GM12878 (cell line): ENCODE measurements around the gene C2. TPM values are rescaled to one million over a fixed set of nuclear protein-coding genes. Genes with fewer than 3 reads are reported as not detected.

Experiments
- ATAC-seq: fragments of 200-7000 bp; cut with Tn5 transposase; 3 replicates; pipeline ENCODE4 v1.9.1; 2020; ENCODE audit warnings: mild to moderate bottlenecking, moderate library complexity
- BruUV-seq: library from RNA; stranded (reverse); fragments of 400-500 nt; replicated peaks from 2 replicates; lab custom pipeline; 2021; lab: Mats Ljungman, UMichigan
- CTCF ChIA-PET: fragments of 300-600 bp; sonication (Branson Sonifier 250); formaldehyde crosslinking; extraction: SDS; loops from one replicate; lab custom pipeline; 2021; ENCODE audit warnings: inconsistent platforms; lab: Yijun Ruan, JAX
- POLR2A ChIA-PET: fragments of 350-600 bp; formaldehyde crosslinking; extraction: SDS; loops from one replicate; lab custom pipeline; 2021; ENCODE audit warnings: inconsistent platforms; lab: Charles Lee
- RAD21 ChIA-PET: fragments of 300-600 bp; sonication (Branson Sonifier 250); formaldehyde crosslinking; loops from one replicate; lab custom pipeline; 2023; ENCODE audit warnings: antibody characterized with exemption; ENCODE audit not compliant: unreplicated experiment; lab: Charles Lee
- SMC1A ChIA-PET: fragments of 300-600 bp; sonication (Branson Sonifier 250); formaldehyde crosslinking; loops from one replicate; lab custom pipeline; 2023; ENCODE audit not compliant: unreplicated experiment, uncharacterized antibody; lab: Charles Lee
- DNase-seq: peaks from one replicate; pipeline ENCODE4 v3.0.0-alpha.2; 2011; ENCODE audit warnings: low read depth, low spot score
- FAIRE-seq: peaks from 3 replicates; lab custom pipeline; 2011; peaks lifted over from hg19 to GRCh38; lab: Jason Lieb, UNC
- H2AFZ ChIP-seq: 2 replicates; pipeline ENCODE4 v1.6.0; 2011; ENCODE audit warnings: low read depth, low read length, control low read depth; ENCODE audit not compliant: control insufficient read depth
- H3K27ac ChIP-seq: 2 replicates; pipeline ENCODE4 v1.5.1; 2011; ENCODE audit warnings: control low read depth; ENCODE audit not compliant: control insufficient read depth, insufficient read depth
- H3K27me3 ChIP-seq, 2 experiments: replicated peaks in 1 of 2; 2 replicates each; pipeline versions ENCODE4 v1.6.0 to v1.6.1; 2011; ENCODE audit warnings: low read length in 1 of 2; ENCODE audit not compliant: control insufficient read depth in 2 of 2, insufficient read depth in 2 of 2
- H3K36me3 ChIP-seq, 2 experiments: 2 replicates each; pipeline ENCODE4 v1.5.1; 2011; ENCODE audit warnings: low read length in 1 of 2; ENCODE audit not compliant: control insufficient read depth in 2 of 2, insufficient read depth in 2 of 2
- H3K4me1 ChIP-seq: 2 replicates; pipeline ENCODE4 v1.6.1; 2011; ENCODE audit warnings: mild to moderate bottlenecking, low read length, moderate library complexity, mixed read lengths; ENCODE audit not compliant: control insufficient read depth, insufficient read depth
- H3K4me2 ChIP-seq: 2 replicates; pipeline ENCODE4 v1.6.0; 2011; ENCODE audit warnings: control low read depth; ENCODE audit not compliant: control insufficient read depth, insufficient read depth
- H3K4me3 ChIP-seq: fragments of 200-600 bp; sonication (generic); 2 replicates; pipeline ENCODE4 v1.5.1; 2016
- H3K79me2 ChIP-seq: 2 replicates; pipeline ENCODE4 v1.6.0; 2011; ENCODE audit warnings: low read length; ENCODE audit not compliant: control insufficient read depth, insufficient read depth
- H3K9ac ChIP-seq: 2 replicates; pipeline ENCODE4 v1.8.0; 2011; ENCODE audit warnings: low read length, control low read depth, mixed read lengths; ENCODE audit not compliant: control insufficient read depth, insufficient read depth
- H3K9me3 ChIP-seq: replicated peaks from 3 replicates; pipeline ENCODE4 v1.5.1; 2011; ENCODE audit warnings: mild to moderate bottlenecking, low read length; ENCODE audit not compliant: control insufficient read depth, insufficient read depth
- H4K20me1 ChIP-seq: 2 replicates; pipeline ENCODE4 v1.6.0; 2011; ENCODE audit not compliant: control insufficient read depth, insufficient read depth
- BHLHE40 ChIP-seq, 2 experiments: fragments of 450-650 bp in 1 of 2; IDR thresholded peaks; 2 replicates each; pipeline ENCODE4 v1.6.1; 2011 to 2017; ENCODE audit warnings: low read depth in 2 of 2, borderline replicate concordance in 1 of 2, improper control_type of control experiment in 1 of 2, low read length in 1 of 2, mild to moderate bottlenecking in 1 of 2
- CHD4 ChIP-seq: fragments of 200-600 bp; sonication (generic); IDR thresholded peaks from 2 replicates; pipeline ENCODE4 v1.6.1; 2016; ENCODE audit warnings: mild to moderate bottlenecking
- EGR1 ChIP-seq, 2 experiments: IDR thresholded peaks; 1 replicate in 1 of 2; 2 replicates in 1 of 2; pipeline ENCODE4 v1.6.1; 2011 to 2012; ENCODE audit warnings: low read depth in 2 of 2, low read length in 2 of 2, borderline replicate concordance in 1 of 2, mild to moderate bottlenecking in 1 of 2, moderate library complexity in 1 of 2
- ETV6 ChIP-seq, 2 experiments: fragments of 450-650 bp in 1 of 2; IDR thresholded peaks in 1 of 2; conservative IDR thresholded peaks in 1 of 2; 2 replicates each; pipeline ENCODE4 v1.6.1; 2014; ENCODE audit warnings: antibody characterized with exemption in 1 of 2, borderline replicate concordance in 1 of 2, low read depth in 1 of 2, mild to moderate bottlenecking in 1 of 2, moderate library complexity in 1 of 2
- IKZF1 ChIP-seq: fragments of 450-650 bp; conservative IDR thresholded peaks from 2 replicates; pipeline ENCODE4 v1.6.1; 2017; ENCODE audit warnings: antibody characterized with exemption, mild to moderate bottlenecking
- IRF3 ChIP-seq: fragments of 450-650 bp; IDR thresholded peaks from 2 replicates; pipeline ENCODE4 v1.6.1; 2014; ENCODE audit warnings: mild to moderate bottlenecking
- JUND ChIP-seq: IDR thresholded peaks from 2 replicates; pipeline ENCODE4 v1.6.1; 2012; ENCODE audit warnings: low read depth, mild to moderate bottlenecking, low read length, improper control_type of control experiment, moderate library complexity
- PAX5 ChIP-seq: IDR thresholded peaks from 2 replicates; pipeline ENCODE4 v1.6.1; 2011; ENCODE audit warnings: low read depth, low read length, borderline replicate concordance
- RCOR1 ChIP-seq: conservative IDR thresholded peaks from 2 replicates; pipeline ENCODE4 v1.6.1; 2012; ENCODE audit warnings: low read depth, low read length, improper control_type of control experiment
- SPI1 ChIP-seq: IDR thresholded peaks from 2 replicates; pipeline ENCODE4 v1.6.1; 2011; ENCODE audit warnings: low read depth, mild to moderate bottlenecking, low read length, moderate library complexity, borderline replicate concordance; ENCODE audit not compliant: insufficient read depth
- TARDBP ChIP-seq: IDR thresholded peaks from 2 replicates; pipeline ENCODE4 v1.6.1; 2016; ENCODE audit warnings: borderline replicate concordance
- TCF7 ChIP-seq: IDR thresholded peaks from 2 replicates; pipeline ENCODE4 v1.6.1; 2014; ENCODE audit warnings: antibody characterized with exemption, borderline replicate concordance
- ZNF217 ChIP-seq: fragments of 450-650 bp; IDR thresholded peaks from 2 replicates; pipeline ENCODE4 v1.6.1; 2017; ENCODE audit warnings: antibody characterized with exemption, mild to moderate bottlenecking
- ZNF24 ChIP-seq: fragments of 450-650 bp; IDR thresholded peaks from 2 replicates; pipeline ENCODE4 v1.6.1; 2017; ENCODE audit warnings: antibody characterized with exemption, mild to moderate bottlenecking
- ZNF622 ChIP-seq: fragments of 450-650 bp; IDR thresholded peaks from 2 replicates; pipeline ENCODE4 v1.6.1; 2017; ENCODE audit warnings: mild to moderate bottlenecking, inconsistent platforms
- WGBS: methylation state at CpG from one replicate; pipeline ENCODE4 v1.1.6; 2016; ENCODE audit warnings: low lambda C conversion rate; ENCODE audit not compliant: insufficient replicate concordance, insufficient coverage; ENCODE audit errors: missing lambda C conversion rate; 5-methylcytosine and 5-hydroxymethylcytosine counted together
- in situ Hi-C: fragments of 300-500 bp; cut with MboI; formaldehyde crosslinking; loops from 9 replicates; pipeline ENCODE4 v1.14.3; 2018; ENCODE audit warnings: mixed read lengths
- intact Hi-C: fragments of 100-400 bp; cut with micrococcal nuclease; formaldehyde crosslinking; loops from one replicate; pipeline ENCODE4 v1.14.2; 2022; ENCODE audit not compliant: unreplicated experiment
- polyA plus RNA-seq, 11 experiments: library from polyadenylated mRNA; depleted of rRNA in 4 of 11; unstranded in 6 of 11; stranded (reverse) in 5 of 11; fragments of >200 nt; fragmentation: Nextera tagmentation in 4 of 11; fragmentation: Illumina TruSeq in 1 of 11; extraction: Ambion mirVana in 4 of 11; extraction: Trizol in 1 of 11; gene quantifications; 1 replicate in 1 of 11; 2 replicates in 10 of 11; pipeline versions ENCODE4 v1.2.1 to v1.2.3, GENCODE V29; 2011 to 2016; ENCODE audit warnings: inconsistent platforms in 2 of 11, missing spikeins in 2 of 11, low read depth in 1 of 11
- total RNA-seq, 4 experiments: library from RNA; depleted of rRNA in 3 of 4; stranded (reverse); fragments of >200 nt in 3 of 4; fragmentation: Illumina TruSeq in 1 of 4; extraction: Trizol in 1 of 4; gene quantifications; 2 replicates each; pipeline versions ENCODE4 v1.2.1 to v1.2.3, GENCODE V29; 2013 to 2021
- TF ChIP-seq, protein P1 (sequence below): fragments of 450-650 bp; IDR thresholded peaks from 2 replicates; pipeline ENCODE4 v1.6.1; 2017; ENCODE audit warnings: low read depth, mild to moderate bottlenecking, moderate library complexity
- TF ChIP-seq, protein P2 (sequence below): IDR thresholded peaks from 2 replicates; pipeline ENCODE4 v1.6.1; 2012; ENCODE audit warnings: low read length, inconsistent platforms
- TF ChIP-seq, protein P3 (sequence below): IDR thresholded peaks from 2 replicates; pipeline ENCODE4 v1.6.1; 2011; ENCODE audit warnings: borderline replicate concordance, low read depth, mild to moderate bottlenecking, moderate library complexity, mixed read lengths, low read length; ENCODE audit not compliant: insufficient read depth; ENCODE audit errors: extremely low read length

Gene C2
- total and polyA plus RNA-seq, 10 of the 15 experiments (the other 5 are each of a cell fraction or from before 2014, with no cell fraction given), result 0.06 to 0.97 (median 0.21) TPM; not detected in 5

DNA sequence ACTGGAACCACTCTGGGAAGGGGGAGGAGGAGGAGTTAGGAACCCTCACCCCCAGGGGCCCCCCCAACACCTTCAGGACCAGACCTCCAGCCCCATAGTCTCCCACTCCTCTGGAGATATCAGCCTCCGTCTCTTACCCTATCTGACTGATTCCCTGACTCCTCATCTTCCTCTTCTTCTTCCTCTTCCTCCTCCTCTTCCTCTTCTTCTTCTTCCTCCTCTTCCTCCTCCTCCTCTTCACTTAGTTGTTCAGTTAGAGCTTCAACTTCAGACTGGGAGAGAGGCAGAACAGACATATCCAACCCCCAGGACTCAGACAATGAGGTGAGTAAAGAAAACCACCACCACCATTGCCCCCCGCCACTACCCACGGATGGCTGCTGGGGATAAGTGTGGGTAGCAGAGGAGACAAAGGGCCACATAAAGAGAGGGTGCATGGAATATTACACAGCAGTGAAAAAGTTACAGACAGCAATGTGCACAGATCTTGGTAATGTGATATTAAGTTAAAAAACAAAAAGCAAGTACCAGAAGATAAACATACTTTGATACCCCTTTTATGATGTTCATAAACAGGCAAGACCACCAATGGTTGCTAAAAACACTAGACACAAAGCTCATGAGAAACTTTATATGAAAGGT is 38.1 kb upstream of the C2 start (continued):
- TF ChIP-seq, protein P1, sequence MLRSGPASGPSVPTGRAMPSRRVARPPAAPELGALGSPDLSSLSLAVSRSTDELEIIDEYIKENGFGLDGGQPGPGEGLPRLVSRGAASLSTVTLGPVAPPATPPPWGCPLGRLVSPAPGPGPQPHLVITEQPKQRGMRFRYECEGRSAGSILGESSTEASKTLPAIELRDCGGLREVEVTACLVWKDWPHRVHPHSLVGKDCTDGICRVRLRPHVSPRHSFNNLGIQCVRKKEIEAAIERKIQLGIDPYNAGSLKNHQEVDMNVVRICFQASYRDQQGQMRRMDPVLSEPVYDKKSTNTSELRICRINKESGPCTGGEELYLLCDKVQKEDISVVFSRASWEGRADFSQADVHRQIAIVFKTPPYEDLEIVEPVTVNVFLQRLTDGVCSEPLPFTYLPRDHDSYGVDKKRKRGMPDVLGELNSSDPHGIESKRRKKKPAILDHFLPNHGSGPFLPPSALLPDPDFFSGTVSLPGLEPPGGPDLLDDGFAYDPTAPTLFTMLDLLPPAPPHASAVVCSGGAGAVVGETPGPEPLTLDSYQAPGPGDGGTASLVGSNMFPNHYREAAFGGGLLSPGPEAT, result no peak
- TF ChIP-seq BHLHE40 (IDR thresholded peaks at IDR 0.05; ENCODE audit: borderline replicate concordance in 1 of 2, low read depth in 2 of 2, low read length in 1 of 2), result no peak
- TF ChIP-seq, protein P2, sequence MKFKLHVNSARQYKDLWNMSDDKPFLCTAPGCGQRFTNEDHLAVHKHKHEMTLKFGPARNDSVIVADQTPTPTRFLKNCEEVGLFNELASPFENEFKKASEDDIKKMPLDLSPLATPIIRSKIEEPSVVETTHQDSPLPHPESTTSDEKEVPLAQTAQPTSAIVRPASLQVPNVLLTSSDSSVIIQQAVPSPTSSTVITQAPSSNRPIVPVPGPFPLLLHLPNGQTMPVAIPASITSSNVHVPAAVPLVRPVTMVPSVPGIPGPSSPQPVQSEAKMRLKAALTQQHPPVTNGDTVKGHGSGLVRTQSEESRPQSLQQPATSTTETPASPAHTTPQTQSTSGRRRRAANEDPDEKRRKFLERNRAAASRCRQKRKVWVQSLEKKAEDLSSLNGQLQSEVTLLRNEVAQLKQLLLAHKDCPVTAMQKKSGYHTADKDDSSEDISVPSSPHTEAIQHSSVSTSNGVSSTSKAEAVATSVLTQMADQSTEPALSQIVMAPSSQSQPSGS, result no peak
- no peak for TF ChIP-seq PAX5
- TF ChIP-seq EGR1 (IDR thresholded peaks at IDR 0.05; ENCODE audit: borderline replicate concordance in 1 of 2, low read depth in 2 of 2, low read length in 2 of 2), result no peak
- TF ChIP-seq ZNF24, result no peak
- TF ChIP-seq TARDBP, result no peak

- no peak overlapping the region for H3K27ac ChIP-seq
- ChIA-PET SMC1A (interaction anchor here (0.8 to 0.9 kb wide), 2 partner anchors 27 to 57 kb away, joined by 4 to 6 read pairs; no protein-coding TSS in a partner anchor), CTCF (no interaction called here), RAD21 (no interaction called here), POLR2A (no interaction called here)
- in situ Hi-C loops, result no loop called here
- H2AFZ ChIP-seq, result no peak overlapping the region
- peaks cover 7% of the 10 kb centered on the region for H3K4me1 ChIP-seq
- H4K20me1 ChIP-seq, result no peaks in the 10 kb centered on the region
- 76% methylated on average over 6 of the region's 6 CpGs for WGBS
- no TSS peak for BruUV-seq
- no peak for DNase-seq
- H3K79me2 ChIP-seq, result peaks cover 4% of the 10 kb centered on the region
- no peak for ATAC-seq
- intact Hi-C loops, result no loop called here
- no peak for FAIRE-seq
- H3K9me3 ChIP-seq, result no peaks in the 10 kb centered on the region
- no peak overlapping the region for H3K4me2 ChIP-seq
- peaks cover 12 to 14% of the 10 kb centered on the region in 2 experiments for H3K36me3 ChIP-seq
- H3K4me3 ChIP-seq, result no peak overlapping the region
- no peaks in the 10 kb centered on the region for H3K27me3 ChIP-seq
- no peak overlapping the region for H3K9ac ChIP-seq
- TF ChIP-seq CHD4 (no peak), IKZF1 (no peak), SPI1 (no peak), ETV6 (conservative IDR thresholded peaks at IDR 0.05 in 1 of 2, IDR thresholded peaks at IDR 0.05 in 1 of 2; ENCODE audit: borderline replicate concordance in 1 of 2, low read depth in 1 of 2) (no peak), IRF3 (no peak), TCF7 (no peak), EGR1 (IDR thresholded peaks at IDR 0.05; ENCODE audit: borderline replicate concordance in 1 of 2, low read depth in 2 of 2, low read length in 2 of 2) (no peak), JUND (no peak), ZNF622 (no peak), ZNF217 (no peak), RCOR1 (no peak)
- TF ChIP-seq, protein P3, sequence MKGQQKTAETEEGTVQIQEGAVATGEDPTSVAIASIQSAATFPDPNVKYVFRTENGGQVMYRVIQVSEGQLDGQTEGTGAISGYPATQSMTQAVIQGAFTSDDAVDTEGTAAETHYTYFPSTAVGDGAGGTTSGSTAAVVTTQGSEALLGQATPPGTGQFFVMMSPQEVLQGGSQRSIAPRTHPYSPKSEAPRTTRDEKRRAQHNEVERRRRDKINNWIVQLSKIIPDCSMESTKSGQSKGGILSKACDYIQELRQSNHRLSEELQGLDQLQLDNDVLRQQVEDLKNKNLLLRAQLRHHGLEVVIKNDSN, result no peak
Measured at GRCh38 chr6:31892821-31893220, 34.7 kb upstream of the C2 start.
